Fibroblast of mammary gland (primary cell): Measurements from ENCODE around the gene MFSD1.
A peak's percentile ranks its signal among the peaks of the same experiment; 100 is the strongest.

Experiments used
- DNase-seq: peaks from one replicate; pipeline ENCODE4 v3.0.0-alpha.2; 2010; ENCODE audit warnings: low read depth
- H3K4me3 ChIP-seq: 2 replicates; pipeline ENCODE4 v1.5.1; 2011; ENCODE audit warnings: low read depth, mild to moderate bottlenecking, low read length, moderate library complexity; ENCODE audit not compliant: control insufficient read depth
- CTCF ChIP-seq: conservative IDR thresholded peaks from 2 replicates; pipeline ENCODE4 v1.5.1; 2011; ENCODE audit warnings: low read depth, low read length, inconsistent platforms; ENCODE audit not compliant: control insufficient read depth, insufficient read depth

The MFSD1 gene

GRCh38 chr3:158823426-158823825, 21.6 kb downstream of the MFSD1 start:
- TF ChIP-seq CTCF = no peak
- H3K4me3 ChIP-seq = no peak overlapping the region
- no peak for DNase-seq

GRCh38 chr3:158827773-158828172, 25.9 kb downstream of the MFSD1 start:
- no peak for TF ChIP-seq CTCF
- H3K4me3 ChIP-seq = no peak overlapping the region
- DNase-seq = no peak

- TF ChIP-seq CTCF = no peak
- DNase-seq = peak; percentile 90
- H3K4me3 ChIP-seq = no peak overlapping the region
Observed at GRCh38 chr3:158830391-158830790, 28.5 kb downstream of the MFSD1 start.

- TF ChIP-seq CTCF = no peak
- no peak for DNase-seq
- H3K4me3 ChIP-seq = no peak overlapping the region
Observed at GRCh38 chr3:158831861-158832260, 30.0 kb downstream of the MFSD1 start.

- DNase-seq = no peak
- no peak for TF ChIP-seq CTCF
- no peak overlapping the region for H3K4me3 ChIP-seq
Observed at GRCh38 chr3:158835631-158836030, 33.8 kb downstream of the MFSD1 start.

GRCh38 chr3:158836312-158836711, 34.5 kb downstream of the MFSD1 start:
- no peak for TF ChIP-seq CTCF
- H3K4me3 ChIP-seq = no peak overlapping the region
- no peak for DNase-seq

- H3K4me3 ChIP-seq = no peak overlapping the region
- TF ChIP-seq CTCF = no peak
- no peak for DNase-seq
Observed at GRCh38 chr3:158837240-158837639, 35.4 kb downstream of the MFSD1 start.
